Right lung (tissue), 5 donors: ENCODE results near the gene STK36. TPM values are rescaled to one million over a fixed set of nuclear protein-coding genes. Genes with fewer than 3 reads are reported as not detected.

Experiments used
- DNase-seq, 2 donors: peaks; one replicate each; pipeline ENCODE4 v3.0.0-alpha.2; 2013
- polyA plus RNA-seq, 5 donors: library from polyadenylated mRNA; unstranded; fragments of 120-200 nt; gene quantifications; one replicate each; pipeline versions ENCODE4 v1.2.1 to v1.2.3, GENCODE V29; 2013; ENCODE audit warnings: inconsistent platforms in 1 of 5, low replicate concordance in 1 of 5; ENCODE audit not compliant: insufficient read length in 5 of 5, insufficient read depth in 1 of 5

Gene STK36
- polyA plus RNA-seq, 5 donors = 75.6 to 115 (median 88.2) TPM

DNA sequence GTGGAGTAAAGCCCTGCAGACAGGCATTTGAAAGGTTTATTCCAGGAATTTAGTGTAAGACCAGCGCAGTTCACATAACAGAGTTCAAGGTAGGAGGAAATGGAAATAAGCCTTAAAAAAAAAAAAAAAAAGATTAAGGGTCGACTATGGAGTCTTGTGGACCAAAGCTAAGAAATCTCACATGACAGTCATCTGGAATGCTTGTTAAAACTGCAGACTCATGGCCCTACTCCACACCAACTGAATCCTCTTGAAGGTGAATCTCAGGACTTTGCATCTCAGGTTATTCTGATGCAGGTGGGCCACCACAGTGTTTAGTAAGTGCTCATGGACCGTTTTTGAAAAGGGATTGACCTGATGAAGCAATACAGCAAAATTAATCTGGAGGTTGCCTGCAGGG lies 47.6 kb downstream of the STK36 start:
- DNase-seq = no peak

DNA sequence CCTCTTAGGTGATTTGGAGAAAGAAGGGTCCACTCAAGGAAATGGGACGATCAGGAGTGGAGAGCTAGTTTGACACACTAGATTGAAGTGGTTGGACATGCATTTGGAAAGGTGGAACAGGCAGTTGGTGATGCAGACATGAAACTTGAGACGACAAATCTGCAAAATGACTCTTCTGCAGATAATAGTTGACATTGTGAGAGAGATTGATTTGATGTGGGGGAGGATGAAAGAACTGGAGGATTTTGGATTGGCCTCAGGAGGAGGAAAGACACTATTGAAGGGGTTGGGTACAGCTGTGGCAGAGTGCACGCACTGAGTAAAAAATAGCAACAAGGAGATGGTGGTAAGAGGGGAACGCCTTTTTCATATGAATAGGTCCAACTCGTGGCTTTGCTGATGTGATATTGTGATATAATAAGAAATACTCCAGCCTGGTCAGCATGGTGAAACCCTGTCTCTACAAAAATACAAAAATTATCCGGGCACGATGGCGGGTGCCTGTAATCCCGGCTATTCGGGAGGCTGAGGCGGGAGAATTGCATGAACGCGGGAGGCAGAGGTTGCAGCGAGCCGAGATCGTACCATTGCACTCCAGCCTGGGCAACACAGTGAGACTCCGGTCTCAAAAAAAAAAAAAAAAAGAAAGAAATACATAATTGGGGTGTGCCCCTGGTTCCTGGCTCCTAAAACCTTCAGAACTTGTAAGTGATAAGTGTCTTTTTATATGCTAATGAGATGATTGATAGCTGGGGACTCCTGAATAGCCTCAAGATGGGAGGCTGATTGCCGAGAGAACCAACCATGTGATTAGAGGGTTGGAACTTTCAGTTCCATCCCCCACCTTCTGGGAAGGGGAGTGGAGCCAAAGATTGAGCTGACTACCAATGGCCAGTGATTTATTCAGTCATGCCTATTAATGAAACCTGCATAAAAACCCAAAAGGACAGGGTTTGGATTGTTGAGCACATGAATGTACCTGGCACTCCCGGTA lies 48.5 kb downstream of the STK36 start:
- no peak for DNase-seq

DNA sequence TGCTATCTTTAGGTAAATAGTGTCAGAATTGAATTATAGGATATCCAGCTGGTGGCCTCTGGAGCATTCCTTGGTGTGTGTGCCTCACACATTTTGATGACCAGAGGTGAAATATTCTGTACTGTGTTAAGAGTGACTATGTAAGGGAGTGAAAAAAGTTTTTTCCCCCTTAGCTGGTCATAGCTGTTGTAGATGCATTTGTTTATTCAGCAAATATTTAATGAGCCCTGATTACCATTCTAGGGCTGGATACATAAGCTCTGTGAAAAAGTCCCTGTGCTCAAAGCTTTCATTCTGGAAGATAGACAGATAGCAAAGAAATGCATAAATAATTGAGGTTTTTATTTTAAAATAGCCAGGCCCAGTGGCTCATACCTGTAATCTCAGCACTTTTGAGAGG lies 49.6 kb downstream of the STK36 start:
- DNase-seq = no peak

DNA sequence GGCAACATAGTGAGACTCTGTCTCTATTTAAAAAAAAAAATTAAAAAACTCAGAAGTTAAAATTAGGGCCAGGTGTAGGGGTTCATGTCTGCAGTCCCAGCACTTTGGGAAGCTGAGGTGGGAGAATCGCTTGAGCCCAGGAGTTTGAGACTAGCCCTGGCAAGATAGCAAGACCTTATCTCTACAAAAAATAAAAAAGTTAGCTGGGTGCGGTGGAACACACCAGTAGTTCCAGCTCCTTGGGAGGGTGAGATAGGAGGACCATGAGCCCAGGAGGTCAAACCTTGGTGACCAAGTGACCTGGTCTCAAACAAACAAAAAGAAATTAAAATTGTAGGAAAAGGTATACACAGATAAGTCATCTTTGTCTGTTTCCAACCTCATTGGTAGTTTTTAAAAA lies 50.0 kb downstream of the STK36 start:
- no peak for DNase-seq

DNA sequence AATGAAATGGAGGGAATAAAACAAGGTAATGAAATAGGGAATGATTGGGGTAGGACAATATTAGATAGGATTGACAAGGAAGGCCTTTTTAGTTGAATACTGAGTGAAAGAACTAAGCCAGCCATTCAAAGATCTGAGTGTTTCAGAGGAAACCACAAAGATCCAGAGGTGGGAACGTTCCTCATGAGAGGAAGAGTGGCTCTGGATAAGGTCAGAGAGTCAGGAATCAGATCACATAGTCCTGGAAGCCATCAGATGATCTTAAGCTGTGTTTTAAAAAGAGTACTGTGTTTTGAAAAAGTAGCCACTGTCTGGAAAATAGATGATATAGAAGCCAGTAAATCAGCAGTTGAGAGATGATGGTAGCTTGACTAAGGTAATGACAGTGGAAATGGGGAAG lies 50.5 kb downstream of the STK36 start:
- DNase-seq = no peak

DNA sequence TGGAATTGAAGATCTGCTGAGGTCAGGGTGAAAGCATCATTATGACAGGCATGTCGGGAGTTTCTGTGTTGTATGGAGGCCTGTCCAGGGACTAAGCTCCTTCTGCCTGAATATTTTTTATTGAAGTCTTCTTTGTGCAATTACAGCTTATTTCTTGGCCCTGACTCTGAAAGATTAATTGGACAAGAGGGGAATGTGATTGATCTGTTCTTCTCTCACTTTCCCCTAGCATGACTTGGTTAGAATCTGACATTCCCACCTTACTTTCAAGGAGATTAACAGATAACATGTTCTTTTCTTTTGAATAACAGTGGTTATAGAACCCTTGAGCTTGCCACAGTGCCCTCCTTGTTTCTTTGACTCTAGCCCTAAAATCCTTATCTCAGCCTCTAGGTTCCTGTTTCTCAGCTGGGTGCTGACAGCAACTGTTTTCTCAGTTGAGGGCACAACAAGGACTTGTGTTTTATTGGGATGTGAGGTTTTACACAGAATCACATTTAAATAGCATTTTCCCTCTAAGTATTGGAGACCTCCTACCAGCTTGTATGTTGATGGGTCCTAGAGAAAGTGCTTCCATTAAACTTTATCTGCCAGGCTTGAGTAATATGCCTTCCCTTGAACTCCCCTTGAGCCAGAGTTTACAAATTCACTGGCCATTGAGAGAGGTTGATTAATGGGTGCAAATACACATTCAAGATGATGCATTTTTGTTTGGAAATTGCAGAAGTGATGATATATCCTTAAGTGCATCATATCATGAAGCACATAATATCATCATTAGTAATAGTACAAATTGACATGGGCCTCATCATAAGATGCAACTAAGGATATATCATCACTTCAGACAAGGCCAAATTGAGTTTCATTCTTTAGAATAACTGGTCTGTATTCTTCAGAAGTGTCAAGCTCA lies 51.2 kb downstream of the STK36 start:
- DNase-seq = no peak

DNA sequence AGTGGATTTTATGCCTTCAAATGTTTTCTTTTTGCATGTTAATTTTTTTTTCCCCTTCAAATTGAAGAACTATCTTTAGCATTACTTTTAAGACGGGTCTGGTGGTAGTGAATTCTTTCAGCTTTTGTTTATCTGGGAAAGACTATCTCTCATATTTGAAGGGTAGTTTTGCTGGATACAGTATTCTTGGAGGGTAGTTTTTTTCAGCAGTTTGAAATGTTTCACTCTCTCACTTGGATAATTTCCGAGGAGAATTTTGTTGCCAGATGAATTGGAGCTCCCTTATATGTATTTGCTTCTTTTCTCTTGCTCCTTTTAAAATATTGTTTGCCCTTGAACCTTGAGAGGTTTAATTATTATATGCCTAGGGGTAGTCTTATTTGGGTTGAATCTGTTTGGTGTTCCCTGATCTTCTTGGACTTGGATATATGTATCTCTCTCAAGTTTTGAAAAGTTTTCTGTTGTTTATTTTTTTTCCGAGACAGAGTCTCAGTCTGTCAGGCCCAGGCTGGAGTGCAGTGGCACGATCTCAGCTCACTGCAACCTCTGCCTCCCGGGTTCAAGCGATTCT lies 54.2 kb downstream of the STK36 start:
- DNase-seq = no peak

DNA sequence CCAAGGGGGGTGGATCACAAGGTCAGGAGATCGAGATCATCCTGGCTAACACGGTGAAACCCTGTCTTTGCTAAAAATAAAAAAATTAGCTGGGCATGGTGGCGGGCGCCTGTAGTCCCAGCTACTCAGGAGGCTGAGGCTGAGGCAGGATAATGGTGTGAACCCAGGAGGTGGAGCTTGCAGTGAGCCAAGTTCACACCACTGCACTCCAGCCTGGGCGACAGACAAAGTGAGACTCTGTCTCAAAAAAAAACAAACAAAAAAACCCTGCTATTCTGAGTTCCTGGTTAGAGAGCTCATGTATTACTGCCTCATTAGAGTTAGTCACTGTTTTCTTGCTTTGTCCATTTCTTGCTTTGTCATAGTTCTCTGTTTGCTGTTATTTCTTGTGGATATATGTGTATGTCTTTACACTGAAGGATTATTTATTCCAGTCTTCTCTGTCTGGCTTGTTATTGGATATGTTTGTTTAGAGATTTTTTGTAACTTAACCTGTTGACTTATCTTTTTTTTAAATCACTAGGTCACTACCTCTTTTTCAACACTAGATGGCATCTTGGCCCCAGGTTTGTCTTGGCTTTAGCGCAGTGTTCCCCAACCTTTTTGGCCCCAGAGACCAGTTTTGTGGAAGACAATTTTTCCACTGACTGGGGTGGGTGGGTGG lies 55.7 kb downstream of the STK36 start:
- DNase-seq = no peak

DNA sequence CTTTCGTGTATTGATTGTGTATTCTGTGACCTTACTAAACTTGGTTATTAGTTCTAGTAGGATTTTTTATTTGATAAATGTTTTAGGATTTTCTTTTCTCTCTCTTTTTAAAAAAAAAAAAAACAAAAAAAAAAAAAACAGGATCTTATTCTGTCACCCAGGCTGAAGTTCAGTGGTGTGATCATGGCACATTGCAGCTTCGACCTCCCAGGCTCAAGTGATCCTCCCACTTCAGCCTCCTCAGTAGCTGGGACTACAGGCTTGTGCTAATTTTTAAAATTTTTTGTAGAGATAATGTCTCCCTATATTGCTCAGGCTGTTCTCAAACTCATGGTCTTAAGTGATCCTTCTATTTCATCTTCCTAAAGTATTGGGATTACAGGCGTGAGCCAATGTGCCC lies 57.8 kb downstream of the STK36 start:
- DNase-seq = no peak

DNA sequence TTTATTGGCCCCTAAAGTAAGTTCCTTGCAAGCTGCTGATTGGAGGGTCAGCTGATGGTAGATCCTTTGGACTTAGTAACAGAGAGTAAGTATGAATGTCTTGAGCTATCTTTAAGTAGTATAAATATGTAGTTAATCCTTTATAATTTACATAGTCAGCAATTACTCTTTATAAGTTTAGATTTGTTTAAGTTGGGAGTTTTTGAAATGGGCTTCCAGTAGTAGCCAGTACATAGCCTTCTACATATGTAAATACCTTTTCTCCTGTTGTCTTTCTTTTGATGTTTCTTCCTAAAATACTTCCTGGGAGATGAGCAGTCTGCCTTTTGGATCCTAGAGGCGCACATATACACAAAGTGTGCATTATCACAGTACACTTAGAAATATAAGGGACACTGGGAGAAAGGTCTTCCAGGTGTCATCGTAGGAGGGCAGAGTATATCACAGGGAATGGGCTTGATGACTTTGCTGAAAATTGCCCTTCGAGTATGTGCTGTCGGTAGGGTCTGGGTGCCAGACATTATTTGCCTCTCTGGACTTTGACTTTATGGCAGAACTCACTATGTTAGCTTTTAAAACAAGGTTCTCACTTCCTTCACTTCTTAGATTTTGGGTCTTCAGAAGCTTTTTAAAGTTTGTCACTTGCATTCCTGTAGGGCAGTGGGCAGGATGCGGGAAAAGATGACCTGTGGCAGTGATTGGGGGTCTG lies 60.3 kb downstream of the STK36 start:
- DNase-seq = no peak

DNA sequence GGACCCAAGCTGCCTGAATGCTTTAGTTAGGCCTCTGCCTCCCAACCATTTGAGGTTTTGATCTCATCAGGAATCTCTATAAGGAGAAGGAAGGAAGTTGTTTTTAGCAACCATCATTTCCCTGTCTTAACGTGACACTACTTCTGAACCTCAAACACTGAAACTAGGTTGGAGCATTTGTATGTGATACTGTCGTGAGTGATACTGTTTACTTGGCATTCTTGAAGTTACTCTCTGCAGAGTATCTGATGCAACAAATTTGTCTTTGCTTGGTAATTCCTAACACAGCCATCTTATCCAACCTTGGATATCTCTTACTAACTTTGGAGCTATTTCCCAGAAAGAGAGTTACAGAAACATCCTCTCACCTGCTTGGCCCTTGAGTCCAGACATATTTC lies 60.9 kb downstream of the STK36 start:
- DNase-seq = no peak

DNA sequence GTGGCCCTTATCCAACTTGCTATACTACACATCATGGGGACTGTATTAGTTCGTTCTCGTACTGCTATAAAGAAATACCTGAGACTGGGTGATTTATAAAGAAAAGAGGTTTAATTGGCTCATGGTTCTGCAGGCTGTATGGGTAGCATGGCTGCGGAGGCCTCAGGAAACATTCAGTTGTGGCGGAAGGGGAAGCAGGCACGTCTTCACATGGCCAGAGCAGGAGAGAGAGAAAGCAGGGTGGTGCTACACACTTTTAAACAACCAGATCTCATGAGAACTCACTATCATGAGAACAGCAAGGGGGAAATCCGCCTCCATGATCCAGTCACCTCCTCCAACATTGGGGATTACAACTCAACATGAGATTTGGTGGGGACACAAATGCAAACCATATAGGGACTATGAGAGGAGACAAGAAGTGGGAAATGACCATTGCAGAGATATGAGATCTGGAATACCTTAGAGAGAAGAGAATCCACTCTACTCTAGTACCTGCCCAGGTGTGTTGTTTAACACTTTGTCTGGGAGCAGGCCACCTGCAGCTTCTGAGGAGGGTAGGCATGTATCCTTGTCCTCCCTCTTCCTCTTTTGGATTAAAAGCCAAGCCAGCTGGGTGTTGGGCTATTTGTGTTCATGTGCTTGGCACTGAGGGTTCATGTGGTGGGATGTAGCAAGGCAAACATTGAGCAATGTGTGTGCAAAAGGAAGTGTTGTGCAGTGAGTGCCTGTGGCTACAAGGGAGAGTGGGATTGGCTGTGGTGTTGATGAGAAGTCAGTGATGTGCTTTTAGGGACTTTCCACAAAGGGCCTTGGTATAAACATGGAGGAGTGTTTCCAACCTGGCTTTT lies 61.5 kb downstream of the STK36 start:
- DNase-seq = no peak

DNA sequence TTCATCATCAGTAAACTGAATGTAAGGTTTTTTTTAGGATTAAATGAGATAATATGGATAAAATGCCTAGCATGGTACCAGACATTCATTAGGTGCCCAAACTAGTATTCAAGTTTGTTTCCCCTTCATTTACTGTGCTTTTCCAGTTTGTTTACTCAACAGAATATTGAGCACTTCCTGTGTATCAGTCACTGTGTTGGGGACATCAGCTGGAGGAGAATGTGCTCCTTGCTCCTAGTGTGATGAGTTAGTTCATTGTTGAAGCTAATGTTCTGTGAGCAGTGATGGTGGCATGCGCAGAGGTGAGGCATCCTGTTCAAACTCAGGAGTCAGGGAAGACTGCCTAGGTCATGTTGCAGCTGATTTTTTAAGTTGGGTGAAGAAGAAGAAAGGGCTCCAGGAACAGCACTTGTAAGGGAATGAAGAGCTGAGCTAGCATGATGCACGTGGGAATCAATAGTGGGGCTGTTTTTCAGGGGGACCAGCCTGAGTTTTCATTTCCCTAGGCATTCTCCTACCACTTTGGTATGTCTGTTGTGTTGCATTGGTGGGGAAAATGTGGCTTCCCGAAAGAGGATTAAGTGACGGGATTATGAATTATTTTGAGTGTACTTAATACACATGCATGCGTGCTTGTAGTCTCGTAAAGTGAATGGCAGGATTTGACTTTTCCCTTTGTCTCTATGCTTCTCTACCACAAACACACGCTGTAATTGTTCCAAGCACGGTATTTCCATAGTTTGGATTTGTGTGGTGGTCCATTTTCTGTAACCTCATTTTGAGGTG lies 62.5 kb downstream of the STK36 start:
- DNase-seq = no peak

DNA sequence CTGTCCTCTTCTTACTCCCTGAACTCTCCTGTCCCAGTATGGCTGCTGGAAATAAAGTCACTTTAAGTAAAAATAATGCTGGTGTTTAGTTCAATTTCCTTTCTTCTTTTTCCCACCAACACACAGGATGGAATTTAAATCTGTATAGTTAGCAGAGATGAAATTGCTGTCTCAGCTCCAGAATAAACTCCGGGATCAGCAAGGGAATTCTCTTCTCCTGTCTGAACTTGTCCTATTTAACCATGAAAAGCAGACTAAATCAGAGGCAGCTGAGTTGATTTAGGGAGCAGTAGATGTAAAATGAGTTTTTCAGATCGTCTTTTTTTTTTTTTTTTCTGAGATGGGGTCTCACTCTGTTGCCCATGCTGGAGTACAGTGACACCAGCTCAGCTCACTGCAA lies 64.6 kb downstream of the STK36 start:
- DNase-seq = no peak

DNA sequence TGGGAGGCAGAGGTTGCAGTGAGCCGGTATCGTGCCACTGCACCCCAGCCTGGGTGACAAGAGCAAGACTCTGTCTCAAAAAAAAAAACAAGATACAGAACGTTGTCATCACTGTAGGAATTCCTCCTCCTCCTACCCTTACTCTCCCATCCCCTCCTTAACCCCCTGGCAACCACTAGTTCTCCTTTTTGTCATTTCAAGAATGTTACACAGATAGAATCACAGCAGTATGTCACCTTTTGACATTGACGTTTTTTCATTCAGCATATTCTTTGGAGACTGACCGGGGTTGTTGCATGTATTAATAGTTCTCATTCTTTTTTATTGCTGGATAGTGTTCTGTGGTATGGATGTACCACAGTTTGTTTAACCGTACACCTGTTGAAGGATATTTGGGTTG lies 71.2 kb downstream of the STK36 start:
- no peak for DNase-seq

DNA sequence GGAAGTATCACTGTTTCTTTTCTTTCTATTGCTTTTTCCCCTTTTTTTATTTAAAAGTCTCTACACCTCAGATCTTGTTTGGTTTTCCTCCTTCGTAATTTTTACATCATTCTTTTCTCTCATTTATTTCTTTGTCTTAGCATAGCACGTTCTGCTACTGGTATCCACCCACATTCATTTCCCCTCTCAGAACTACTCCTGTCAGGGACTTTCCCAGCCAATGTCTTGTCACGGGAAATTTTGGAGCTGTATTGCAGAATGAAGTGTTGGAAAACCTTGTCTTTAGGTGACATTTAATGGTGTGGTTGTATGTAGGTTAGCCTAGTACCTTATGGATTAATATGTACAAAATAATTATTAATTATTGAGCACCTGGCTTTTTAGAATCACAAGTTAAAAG lies 72.7 kb downstream of the STK36 start:
- no peak for DNase-seq

DNA sequence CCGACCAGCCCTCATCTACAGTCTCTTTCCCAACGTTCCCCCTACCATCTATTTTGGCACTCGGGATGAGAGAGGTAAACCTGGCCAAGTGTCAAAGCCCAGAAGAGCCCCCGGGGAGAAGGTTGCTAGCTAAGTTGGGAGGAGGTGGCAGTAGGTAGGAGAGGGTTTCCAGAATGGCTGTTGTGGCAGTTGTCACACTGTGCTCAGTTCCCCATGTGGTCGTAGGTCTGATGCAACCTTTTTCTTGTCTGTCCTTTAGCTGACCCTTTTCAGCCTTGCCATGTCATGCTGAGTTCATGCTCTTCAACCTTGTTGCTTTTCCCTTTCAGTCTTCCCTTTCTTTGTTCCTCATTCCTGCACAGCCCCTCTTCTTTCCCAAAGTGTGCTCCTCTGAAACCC lies 73.3 kb downstream of the STK36 start:
- no peak for DNase-seq

DNA sequence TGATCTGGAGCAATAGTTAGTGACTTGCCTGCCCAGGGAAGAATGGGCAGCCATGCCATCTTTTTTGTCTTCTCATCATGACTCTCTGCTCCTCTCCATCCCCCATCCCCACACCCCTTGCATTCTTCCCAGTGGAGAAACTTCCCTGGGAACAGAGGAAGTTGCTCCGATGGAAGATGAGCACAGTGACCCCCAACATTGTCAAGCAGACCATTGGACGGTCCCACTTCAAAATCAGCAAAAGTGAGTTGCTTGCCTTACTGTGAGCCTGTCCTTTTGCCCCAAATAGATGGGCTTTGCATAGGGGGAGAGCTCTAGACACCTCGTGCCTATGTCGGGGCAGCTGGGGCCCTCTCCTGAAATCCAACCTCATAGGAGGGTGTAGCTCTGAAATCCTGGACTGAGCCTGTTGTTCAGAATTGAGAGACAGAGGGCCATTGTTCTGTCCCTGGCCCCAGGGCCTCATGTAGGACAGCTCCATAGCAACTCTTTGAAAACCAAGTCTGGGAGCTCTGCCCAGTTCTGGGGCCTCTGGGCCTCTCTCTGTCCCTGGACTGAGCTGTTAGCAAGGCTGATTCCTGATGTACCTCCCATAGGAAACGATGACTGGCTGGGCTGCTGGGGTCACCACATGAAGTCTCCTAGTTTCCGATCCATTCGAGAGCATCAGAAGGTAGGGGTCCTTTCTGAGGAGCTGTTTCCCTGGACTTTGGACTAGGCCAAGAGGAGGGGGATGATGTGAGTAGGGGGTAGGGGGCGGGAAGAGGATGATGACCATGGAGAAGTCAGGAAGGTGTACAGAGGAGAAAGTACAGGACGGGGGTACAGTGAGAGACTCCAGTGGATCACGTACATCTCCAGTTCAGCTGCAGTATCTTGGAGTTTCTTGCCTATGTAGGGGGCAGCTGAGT lies 73.9 kb downstream of the STK36 start:
- peak; percentile 38 to 49 for DNase-seq
